Measurements from ENCODE around the gene CARD6.
"Not testable (repeated sequence)": the region's sequence is repeated elsewhere in the genome, so short reads cannot be mapped to it uniquely, and the experiment has no call there.

Gene CARD6

DNA sequence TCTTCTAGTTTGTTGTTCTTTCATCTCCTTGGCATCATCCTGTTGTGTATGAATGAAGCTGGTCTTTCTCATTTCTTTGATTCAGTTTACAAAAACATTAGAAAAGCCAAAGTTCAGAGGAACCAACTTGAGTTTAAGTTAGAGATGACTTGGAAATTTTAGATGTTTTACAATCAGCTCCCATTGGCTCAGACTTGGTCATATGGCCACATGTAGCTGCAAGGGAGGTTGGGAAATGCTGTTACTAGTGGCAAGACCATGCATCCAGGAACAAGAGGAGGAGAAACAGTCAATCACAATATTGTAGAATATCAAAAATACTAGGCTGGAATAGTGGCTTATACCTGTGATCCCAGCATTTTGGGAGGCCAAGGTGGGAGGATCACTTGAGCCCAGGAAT lies 19.5 kb downstream of the CARD6 start:
- TF ChIP-seq TSHZ2 (CRISPR knock-in tag; IDR thresholded peaks at IDR 0.05) = no peak
- TF ChIP-seq RARB (CRISPR knock-in tag; IDR thresholded peaks at IDR 0.05) = no peak
- no peak for TF ChIP-seq GLIS3 (CRISPR knock-in tag; IDR thresholded peaks at IDR 0.05)
- TF ChIP-seq, protein P1, sequence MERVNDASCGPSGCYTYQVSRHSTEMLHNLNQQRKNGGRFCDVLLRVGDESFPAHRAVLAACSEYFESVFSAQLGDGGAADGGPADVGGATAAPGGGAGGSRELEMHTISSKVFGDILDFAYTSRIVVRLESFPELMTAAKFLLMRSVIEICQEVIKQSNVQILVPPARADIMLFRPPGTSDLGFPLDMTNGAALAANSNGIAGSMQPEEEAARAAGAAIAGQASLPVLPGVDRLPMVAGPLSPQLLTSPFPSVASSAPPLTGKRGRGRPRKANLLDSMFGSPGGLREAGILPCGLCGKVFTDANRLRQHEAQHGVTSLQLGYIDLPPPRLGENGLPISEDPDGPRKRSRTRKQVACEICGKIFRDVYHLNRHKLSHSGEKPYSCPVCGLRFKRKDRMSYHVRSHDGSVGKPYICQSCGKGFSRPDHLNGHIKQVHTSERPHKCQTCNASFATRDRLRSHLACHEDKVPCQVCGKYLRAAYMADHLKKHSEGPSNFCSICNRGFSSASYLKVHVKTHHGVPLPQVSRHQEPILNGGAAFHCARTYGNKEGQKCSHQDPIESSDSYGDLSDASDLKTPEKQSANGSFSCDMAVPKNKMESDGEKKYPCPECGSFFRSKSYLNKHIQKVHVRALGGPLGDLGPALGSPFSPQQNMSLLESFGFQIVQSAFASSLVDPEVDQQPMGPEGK (CRISPR knock-in tag; IDR thresholded peaks at IDR 0.05; ENCODE audit: borderline replicate concordance) = no peak
- TF ChIP-seq CSDC2 (CRISPR knock-in tag; IDR thresholded peaks at IDR 0.05) = no peak
- no peak for TF ChIP-seq CSRNP3 (CRISPR knock-in tag; IDR thresholded peaks at IDR 0.05)
- no peak for TF ChIP-seq ARNTL (CRISPR knock-in tag; IDR thresholded peaks at IDR 0.05; ENCODE audit: borderline replicate concordance, low read depth)
- TF ChIP-seq, protein P2, sequence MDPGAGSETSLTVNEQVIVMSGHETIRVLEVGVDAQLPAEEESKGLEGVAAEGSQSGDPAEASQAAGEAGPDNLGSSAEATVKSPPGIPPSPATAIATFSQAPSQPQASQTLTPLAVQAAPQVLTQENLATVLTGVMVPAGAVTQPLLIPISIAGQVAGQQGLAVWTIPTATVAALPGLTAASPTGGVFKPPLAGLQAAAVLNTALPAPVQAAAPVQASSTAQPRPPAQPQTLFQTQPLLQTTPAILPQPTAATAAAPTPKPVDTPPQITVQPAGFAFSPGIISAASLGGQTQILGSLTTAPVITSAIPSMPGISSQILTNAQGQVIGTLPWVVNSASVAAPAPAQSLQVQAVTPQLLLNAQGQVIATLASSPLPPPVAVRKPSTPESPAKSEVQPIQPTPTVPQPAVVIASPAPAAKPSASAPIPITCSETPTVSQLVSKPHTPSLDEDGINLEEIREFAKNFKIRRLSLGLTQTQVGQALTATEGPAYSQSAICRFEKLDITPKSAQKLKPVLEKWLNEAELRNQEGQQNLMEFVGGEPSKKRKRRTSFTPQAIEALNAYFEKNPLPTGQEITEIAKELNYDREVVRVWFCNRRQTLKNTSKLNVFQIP (CRISPR knock-in tag; IDR thresholded peaks at IDR 0.05; ENCODE audit: borderline replicate concordance, low read depth) = no peak
- TF ChIP-seq ISL1 (CRISPR knock-in tag; IDR thresholded peaks at IDR 0.05) = no peak
- no peak for TF ChIP-seq BACH2 (CRISPR knock-in tag; IDR thresholded peaks at IDR 0.05; ENCODE audit: borderline replicate concordance)
- TF ChIP-seq ZFP3 (CRISPR knock-in tag; IDR thresholded peaks at IDR 0.05) = no peak
- TF ChIP-seq PPARA (CRISPR knock-in tag; IDR thresholded peaks at IDR 0.05; ENCODE audit: borderline replicate concordance) = no peak
- TF ChIP-seq OSR1 (CRISPR knock-in tag; IDR thresholded peaks at IDR 0.05) = no peak
- TF ChIP-seq TCF4 (CRISPR knock-in tag; IDR thresholded peaks at IDR 0.05; ENCODE audit: borderline replicate concordance) = no peak
- TF ChIP-seq ZC3H10 (CRISPR knock-in tag; IDR thresholded peaks at IDR 0.05) = no peak
- TF ChIP-seq CREB5 (CRISPR knock-in tag; IDR thresholded peaks at IDR 0.05; ENCODE audit: low read depth) = no peak
- TF ChIP-seq ESRRG (CRISPR knock-in tag; IDR thresholded peaks at IDR 0.05) = no peak
- no peak for TF ChIP-seq ZNF8 (CRISPR knock-in tag; IDR thresholded peaks at IDR 0.05)
- ATAC-seq = no peak

DNA sequence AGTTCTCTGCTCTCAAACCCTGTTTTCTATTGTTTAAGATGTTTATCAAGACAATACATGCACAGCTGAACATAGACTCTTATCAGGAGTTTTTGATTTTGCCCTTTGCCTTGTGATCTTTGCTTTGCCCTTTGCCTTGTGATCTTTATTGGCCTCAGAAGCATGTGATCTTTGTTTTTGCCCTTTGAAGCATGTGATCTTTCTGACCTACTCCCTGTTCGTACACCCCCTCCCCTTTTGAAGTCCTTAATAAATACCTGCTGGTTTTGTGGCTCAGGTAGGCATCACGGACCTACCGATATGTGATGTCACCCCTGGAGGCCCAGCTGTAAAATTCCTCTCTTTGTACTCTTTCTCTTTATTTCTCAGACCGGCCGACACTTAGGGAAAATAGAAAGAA lies 23.8 kb downstream of the CARD6 start:
- not testable (repeated sequence) for ATAC-seq

- TF ChIP-seq ZNF565 (CRISPR knock-in tag; conservative IDR thresholded peaks at IDR 0.05; ENCODE audit: low read depth) = no peak
- TF ChIP-seq PPARA (CRISPR knock-in tag; IDR thresholded peaks at IDR 0.05; ENCODE audit: borderline replicate concordance) = no peak
- TF ChIP-seq ZNF70 (CRISPR knock-in tag; IDR thresholded peaks at IDR 0.05) = no peak
- TF ChIP-seq GLIS3 (CRISPR knock-in tag; IDR thresholded peaks at IDR 0.05) = no peak
- TF ChIP-seq TSHZ2 (CRISPR knock-in tag; IDR thresholded peaks at IDR 0.05) = no peak
- no peak for TF ChIP-seq TCF4 (CRISPR knock-in tag; IDR thresholded peaks at IDR 0.05; ENCODE audit: borderline replicate concordance)
- no peak for TF ChIP-seq CREB5 (CRISPR knock-in tag; IDR thresholded peaks at IDR 0.05; ENCODE audit: low read depth)
- TF ChIP-seq TOX (CRISPR knock-in tag; IDR thresholded peaks at IDR 0.05; ENCODE audit: borderline replicate concordance) = no peak
- TF ChIP-seq OSR1 (CRISPR knock-in tag; IDR thresholded peaks at IDR 0.05) = no peak
- TF ChIP-seq CSDC2 (CRISPR knock-in tag; IDR thresholded peaks at IDR 0.05) = no peak
- TF ChIP-seq ZC3H10 (CRISPR knock-in tag; IDR thresholded peaks at IDR 0.05) = no peak
- TF ChIP-seq, protein P1 (CRISPR knock-in tag; IDR thresholded peaks at IDR 0.05; ENCODE audit: borderline replicate concordance) = no peak
- TF ChIP-seq ARNTL (CRISPR knock-in tag; IDR thresholded peaks at IDR 0.05; ENCODE audit: borderline replicate concordance, low read depth) = no peak
- no peak for TF ChIP-seq ZNF8 (CRISPR knock-in tag; IDR thresholded peaks at IDR 0.05)
- ATAC-seq = no peak
Observed at GRCh38 chr5:40866844-40867243, 25.7 kb downstream of the CARD6 start.

Data from SK-N-SH treated with all-trans-retinoic acid at 6 μM for 48 hours (cell line).